AG04449 (cell line): ENCODE results near the gene ALPI.

Experiments
- CTCF ChIA-PET: fragments of 350-600 bp; formaldehyde crosslinking; extraction: SDS; loops from one replicate; lab custom pipeline; 2021; ENCODE audit warnings: antibody characterized with exemption; lab: Yijun Ruan, JAX
- POLR2A ChIA-PET: fragments of 400-600, 350-600 bp; formaldehyde crosslinking; extraction: SDS; loops from one replicate; lab custom pipeline; 2020; ENCODE audit warnings: antibody characterized with exemption, inconsistent platforms; lab: Yijun Ruan, JAX
- DNase-seq: peaks from one replicate; pipeline ENCODE4 v3.0.0-alpha.2; 2010; ENCODE audit warnings: low read depth, low spot score
- H3K4me3 ChIP-seq: 2 replicates; pipeline ENCODE4 v1.5.1; 2011; ENCODE audit warnings: low read depth, mild to moderate bottlenecking, control low read depth, low read length
- CTCF ChIP-seq: IDR thresholded peaks from one replicate; pipeline ENCODE4 v1.5.1; 2011; ENCODE audit warnings: mild to moderate bottlenecking, moderate library complexity, low read length, control low read depth, inconsistent platforms; ENCODE audit not compliant: insufficient read depth; ENCODE audit errors: missing control alignments

Gene ALPI

GRCh38 chr2:232486558-232487384, 30.8 kb downstream of the ALPI start:
- CTCF ChIA-PET = no interaction called here
- POLR2A ChIA-PET = no interaction called here
- no peak overlapping the region for H3K4me3 ChIP-seq
- DNase-seq = no peak
- no peak for TF ChIP-seq CTCF

GRCh38 chr2:232487385-232488096, 31.6 kb downstream of the ALPI start, which contains the start of gene ECEL1:
TSS of gene ECEL1 (minus strand) at chr2:232487834. CDS start at chr2:232486653, 1,181 bp downstream.
- ChIA-PET POLR2A (no interaction called here), CTCF (no interaction called here)
- no peak within 1 kb of the TSS for H3K4me3 ChIP-seq
- DNase-seq = no peak
- no peak for TF ChIP-seq CTCF

- ChIA-PET CTCF (interaction anchor here (1.1 kb wide), 1 partner anchor 42 kb away, joined by 3 read pairs; no protein-coding TSS in a partner anchor), POLR2A (no interaction called here)
- no peak for TF ChIP-seq CTCF
- no peak overlapping the region for H3K4me3 ChIP-seq
- no peak for DNase-seq
Observed at GRCh38 chr2:232488097-232488711, 32.3 kb downstream of the ALPI start.

GRCh38 chr2:232488721-232489300, 32.9 kb downstream of the ALPI start:
- ChIA-PET CTCF (interaction anchor here (1.1 kb wide), 1 partner anchor 42 kb away, joined by 3 read pairs; no protein-coding TSS in a partner anchor), POLR2A (no interaction called here)
- no peak for DNase-seq
- no peak overlapping the region for H3K4me3 ChIP-seq
- no peak for TF ChIP-seq CTCF

GRCh38 chr2:232489516-232490220, 33.7 kb downstream of the ALPI start:
- H3K4me3 ChIP-seq = no peak overlapping the region
- ChIA-PET CTCF (interaction anchor here (1.1 kb wide), 1 partner anchor 43 kb away, joined by 3 read pairs; no protein-coding TSS in a partner anchor), POLR2A (interaction anchor here (0.6 kb wide), 1 partner anchor 61 kb away, joined by 3 read pairs; the partner anchor contains the start of gene EIF4E2)
- no peak for DNase-seq
- TF ChIP-seq CTCF = no peak
